Panc1 (cell line): Measurements from ENCODE around the gene HPN.

Experiments used
- CTCF ChIP-seq: fragments of 450-650 bp; IDR thresholded peaks from 2 replicates; pipeline ENCODE4 v1.5.1; 2017; ENCODE audit warnings: mild to moderate bottlenecking
- POLR2AphosphoS5 ChIP-seq: IDR thresholded peaks from 2 replicates; pipeline ENCODE4 v1.6.1; 2012; ENCODE audit warnings: mild to moderate bottlenecking, low read depth, low read length, moderate library complexity
- SIN3A ChIP-seq: IDR thresholded peaks from 2 replicates; pipeline ENCODE4 v1.6.1; 2012; ENCODE audit warnings: low read depth, mild to moderate bottlenecking, low read length, moderate library complexity, borderline replicate concordance; ENCODE audit not compliant: insufficient read depth
- TCF7L2 ChIP-seq: IDR thresholded peaks from 2 replicates; pipeline ENCODE4 v1.6.1; 2011; ENCODE audit warnings: mild to moderate bottlenecking, low read depth, low read length, inconsistent platforms

- TF ChIP-seq CTCF = no peak
- no peak for TF ChIP-seq POLR2AphosphoS5
- no peak for TF ChIP-seq SIN3A
- no peak for TF ChIP-seq TCF7L2
Observed at GRCh38 chr19:35081201-35081600, 39.7 kb downstream of the HPN start.
